ENCODE data around the gene DAPK3.
"Not testable (repeated sequence)": the region's sequence is repeated elsewhere in the genome, so short reads cannot be mapped to it uniquely, and the experiment has no call there.

DAPK3 gene

DNA sequence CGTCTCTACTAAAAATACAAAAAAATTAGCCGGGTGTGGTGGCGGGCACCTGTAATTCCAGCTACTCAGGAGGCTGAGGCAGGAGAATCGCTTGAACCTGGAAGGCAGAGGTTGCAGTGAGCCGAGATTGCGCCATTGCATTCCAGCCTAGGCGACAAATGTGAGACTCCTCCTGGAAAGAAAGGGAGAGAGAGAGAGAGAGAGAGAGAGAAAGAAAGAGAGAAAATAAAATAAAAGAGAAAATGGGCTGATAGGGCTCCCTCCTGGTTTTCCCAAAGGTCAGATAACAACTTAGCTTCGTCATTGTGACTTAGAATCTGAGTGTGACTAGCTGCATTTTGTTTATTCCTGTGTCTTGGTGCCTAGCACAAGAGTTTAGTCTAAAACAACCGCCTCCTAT, 34.5 kb upstream of the DAPK3 start:
- DNase-seq (ENCODE audit: low read depth in 2 of 2), result not testable (repeated sequence)

DNA sequence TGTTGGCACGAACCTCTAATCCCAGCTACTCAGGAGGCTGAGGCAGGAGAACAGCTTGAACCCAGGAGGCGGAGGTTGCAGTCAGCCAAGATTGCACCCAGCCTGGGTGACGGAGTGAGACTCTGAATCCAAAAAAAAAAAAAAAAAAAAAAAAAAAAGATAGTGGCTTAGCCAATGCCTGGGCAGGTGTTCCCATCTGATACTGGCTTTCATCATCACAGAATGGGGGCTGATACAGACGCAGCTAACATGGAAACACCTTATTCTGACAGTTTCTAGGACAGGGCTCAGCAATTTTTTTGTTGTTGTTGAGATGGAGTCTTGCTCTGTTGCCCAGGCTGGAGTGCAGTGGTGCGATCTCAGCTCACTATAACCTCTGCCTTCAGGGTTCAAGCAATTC, 29.9 kb upstream of the DAPK3 start:
- DNase-seq (ENCODE audit: low read depth in 2 of 2), result not testable (repeated sequence)

DNA sequence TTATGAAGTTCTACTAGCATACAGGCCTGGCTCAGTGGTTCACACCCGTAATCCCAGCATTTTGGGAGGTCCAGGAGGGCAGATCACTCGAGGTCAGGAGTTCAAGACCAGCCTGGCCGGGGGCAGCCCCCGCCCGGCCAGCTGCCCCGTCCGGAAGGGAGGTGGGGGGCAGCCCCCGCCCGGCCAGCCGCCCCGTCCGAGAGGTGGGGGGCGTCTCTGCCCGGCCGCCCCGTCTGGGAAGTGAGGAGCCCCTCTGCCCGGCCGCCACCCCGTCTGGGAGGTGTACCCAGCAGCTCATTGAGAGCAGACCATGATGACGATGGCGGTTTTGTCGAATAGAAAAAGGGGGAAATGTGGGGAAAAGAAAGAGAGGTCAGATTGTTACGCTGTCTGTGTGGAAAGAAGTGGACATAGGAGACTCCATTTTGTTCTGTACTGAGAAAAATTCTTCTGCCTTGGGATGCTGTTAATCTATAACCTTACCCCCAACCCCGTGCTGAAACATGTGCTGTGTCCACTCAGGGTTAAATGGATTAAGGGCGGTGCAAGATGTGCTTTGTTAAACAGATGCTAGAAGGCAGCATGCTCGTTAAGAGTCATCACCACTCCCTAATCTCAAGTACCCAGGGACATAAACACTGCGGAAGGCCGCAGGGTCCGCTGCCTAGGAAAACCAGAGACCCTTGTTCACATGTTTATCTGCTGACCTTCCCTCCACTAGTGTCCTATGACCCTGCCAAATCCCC, 27.9 kb upstream of the DAPK3 start:
- not testable (repeated sequence) for DNase-seq (ENCODE audit: low read depth in 2 of 2)

DNA sequence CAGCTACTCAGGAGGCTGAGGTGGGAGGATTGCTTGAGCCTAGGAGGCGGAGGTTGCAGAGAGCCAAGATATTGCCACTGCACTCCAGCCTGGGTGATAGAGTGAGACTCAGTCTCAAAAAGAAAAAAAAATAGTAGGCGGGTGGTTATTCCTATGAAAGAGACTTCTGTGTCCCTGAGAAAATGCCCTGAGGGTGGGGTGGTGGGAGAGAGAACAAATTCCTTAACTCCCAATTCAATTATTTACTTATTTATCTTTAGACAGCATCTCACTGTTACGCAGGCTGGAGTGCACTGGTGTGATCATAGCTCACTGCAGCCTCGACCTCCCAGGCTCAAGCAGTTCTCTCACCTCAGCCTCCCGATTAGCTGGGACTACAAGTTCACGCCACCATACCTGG, 24.7 kb upstream of the DAPK3 start:
- DNase-seq (ENCODE audit: low read depth in 2 of 2), result no peak

DNA sequence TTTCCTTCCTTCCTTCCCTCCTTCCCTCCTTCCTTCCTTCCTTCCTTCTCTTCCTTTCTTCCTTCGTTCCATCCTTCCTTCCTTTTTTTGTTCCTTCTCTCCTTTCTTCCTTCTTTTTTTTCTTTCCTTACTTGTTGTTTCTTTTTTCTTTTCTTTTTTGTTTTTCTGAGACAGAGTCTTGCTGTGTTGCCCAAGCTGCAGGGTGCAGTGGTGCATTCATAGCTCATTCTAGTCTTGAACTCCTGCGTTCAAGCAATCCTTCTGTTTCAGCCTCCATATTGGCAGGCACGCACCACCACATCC, 19.9 kb upstream of the DAPK3 start:
- DNase-seq (ENCODE audit: low read depth in 2 of 2), result no peak

DNA sequence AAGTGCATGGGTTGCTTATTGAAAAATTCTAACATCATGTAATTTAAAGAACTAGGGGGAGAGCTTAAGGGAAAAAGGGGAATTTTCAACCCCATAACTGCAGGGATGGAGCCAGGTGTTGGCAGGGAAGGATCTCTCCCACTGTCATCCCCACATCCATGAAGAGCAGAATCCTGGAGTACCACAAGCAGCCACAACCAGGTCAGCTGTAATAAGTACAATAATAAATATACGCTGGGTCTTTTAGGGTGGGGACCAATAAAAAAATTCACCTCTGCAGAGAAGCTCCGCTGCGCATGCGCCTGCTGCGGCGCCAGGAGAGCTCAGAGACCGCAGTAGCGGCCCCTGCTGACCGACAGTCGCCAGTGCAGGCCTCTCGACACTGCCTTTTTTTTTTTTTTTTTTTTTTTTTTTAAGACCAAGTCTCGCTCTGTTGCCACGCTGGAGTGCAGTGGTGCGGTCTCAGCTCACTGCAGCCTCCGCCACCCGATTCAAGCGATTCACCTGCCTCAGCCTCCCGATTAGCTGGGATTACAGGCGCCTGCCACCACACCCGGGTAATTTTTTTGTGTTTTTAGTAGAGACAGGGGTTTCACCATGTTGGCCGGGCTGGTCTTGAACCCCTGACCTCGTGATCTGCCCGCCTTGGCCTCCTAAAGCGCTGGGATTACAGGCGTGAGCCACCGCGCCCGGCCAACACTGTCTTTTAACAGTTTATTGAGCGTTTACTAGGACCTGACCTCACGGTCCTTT, 16.9 kb upstream of the DAPK3 start:
- peak; percentile 41 to 53 for DNase-seq (ENCODE audit: low read depth in 2 of 2)

DNA sequence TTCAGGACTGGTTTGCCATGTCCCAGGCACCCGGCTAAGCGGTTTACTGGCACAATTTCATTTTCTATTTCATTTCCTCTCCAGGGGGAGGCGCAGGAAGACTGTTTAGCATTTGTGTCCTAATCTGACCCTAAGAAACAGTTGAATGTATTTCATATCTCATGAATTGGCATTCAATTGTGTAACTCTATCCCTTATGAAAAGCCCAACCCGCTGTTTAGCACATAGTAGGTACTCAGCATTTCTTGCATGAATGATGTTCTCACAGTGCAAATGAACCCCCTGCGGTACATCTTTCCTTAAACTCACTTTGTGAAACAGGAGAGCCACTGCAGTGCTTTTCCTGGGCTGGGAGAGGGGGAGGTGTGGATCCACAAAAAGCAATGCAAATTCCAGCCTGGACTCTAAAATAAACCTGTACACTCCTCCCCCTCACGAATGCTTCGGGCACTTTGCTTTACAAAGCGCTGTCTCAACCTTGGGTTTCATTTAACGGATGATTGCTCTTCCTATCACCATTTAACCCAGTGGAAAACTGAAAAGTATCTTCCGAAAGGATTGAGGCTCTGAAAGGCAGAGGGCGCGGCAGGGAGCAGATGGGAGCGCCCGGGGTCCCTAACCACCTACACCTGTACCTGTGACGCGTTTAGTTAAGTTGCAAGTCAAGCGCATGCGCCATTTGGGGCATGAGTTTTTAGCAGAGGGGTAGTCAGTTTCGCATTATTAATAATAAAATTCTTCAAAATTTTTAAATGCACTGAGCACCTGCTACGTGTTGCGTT, 15.6 kb upstream of the DAPK3 start:
- DNase-seq (ENCODE audit: low read depth in 2 of 2), result peak; percentile 46 to 52

DNA sequence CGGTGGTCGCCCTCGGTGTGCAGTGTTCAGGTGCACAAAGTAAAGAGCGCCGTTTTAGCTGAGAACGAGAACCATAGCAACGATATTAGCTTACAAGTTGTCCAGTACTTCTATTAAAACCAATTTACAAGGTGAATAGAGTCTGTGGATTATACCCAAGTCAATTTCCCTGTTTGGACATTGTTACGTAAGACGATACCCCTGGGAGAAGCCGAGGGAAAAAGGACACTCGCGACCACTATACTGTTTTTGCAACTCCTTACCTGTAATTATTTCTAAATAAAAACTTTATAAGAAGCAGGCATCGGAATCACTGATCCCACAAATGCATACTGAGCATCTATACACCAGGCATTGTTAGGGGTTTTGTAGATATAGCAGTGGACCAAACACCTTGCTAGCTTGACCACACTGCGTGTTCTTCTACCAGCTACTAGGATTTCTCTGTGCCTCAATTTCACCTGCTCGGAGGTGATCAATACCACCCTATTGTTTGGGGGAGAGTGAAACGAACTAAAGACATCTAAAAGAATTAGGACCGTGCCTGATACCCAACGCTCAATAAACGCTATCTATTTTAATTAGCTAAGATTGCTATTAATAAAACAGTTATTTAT, 14.9 kb upstream of the DAPK3 start:
- DNase-seq (ENCODE audit: low read depth in 2 of 2), result no peak

DNA sequence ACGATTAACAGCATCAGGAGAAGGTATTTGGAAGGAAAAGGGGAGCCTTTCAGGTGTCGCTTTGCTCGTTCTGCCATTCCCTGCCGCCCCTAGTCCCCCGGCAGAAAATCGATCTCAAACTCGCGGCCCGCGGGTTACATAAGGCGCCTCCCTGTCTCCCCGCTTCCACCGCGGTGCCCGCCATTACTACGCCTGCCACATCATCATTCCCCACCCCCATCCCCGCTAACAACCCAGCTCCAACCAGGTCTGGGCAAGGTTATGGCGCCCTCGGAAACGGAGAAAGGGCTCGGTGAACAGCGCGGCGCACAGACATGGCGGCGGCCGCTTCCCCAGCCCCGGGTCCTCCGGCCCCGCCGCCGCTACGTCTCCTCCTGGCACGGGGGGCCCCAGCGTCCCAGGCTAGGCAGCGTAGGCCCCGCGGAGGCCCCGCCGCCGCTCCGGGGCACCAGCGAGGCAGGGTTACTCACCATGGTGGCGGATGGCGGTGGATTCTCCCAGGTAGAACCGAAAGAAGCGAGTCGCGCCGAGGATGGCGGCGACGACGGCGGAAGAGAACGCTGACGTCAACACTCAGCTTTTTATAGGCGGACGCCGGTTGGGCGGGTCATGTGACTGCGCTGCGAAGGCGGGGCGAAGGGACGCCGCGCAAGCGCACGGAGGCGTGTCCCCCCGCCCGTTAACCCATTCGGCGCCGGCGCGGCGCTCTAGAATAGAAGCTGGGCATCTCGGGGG, 14.2 kb upstream of the DAPK3 start, which contains the start of gene EEF2:
TSS of gene EEF2 (minus strand) at position 556 of the 735 bp plus-strand sequence. CDS start at position 473, 83 bp downstream.
- peak; percentile 74 to 75 for DNase-seq (ENCODE audit: low read depth in 2 of 2)

DNA sequence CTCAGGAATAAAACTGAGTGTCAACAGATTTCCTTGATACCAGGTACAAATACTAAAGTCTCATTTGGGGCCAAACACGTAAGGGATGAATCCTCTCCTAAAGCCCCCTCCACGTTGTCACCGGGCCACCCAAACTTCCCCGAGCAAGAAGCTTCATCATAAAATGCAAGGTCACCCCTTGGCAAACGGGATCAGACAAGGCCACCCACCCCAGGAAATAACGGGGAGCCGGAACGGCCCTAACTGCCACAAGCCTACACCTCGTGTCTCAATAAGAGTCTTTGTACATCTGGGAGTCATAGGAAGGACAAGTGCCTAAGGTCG, 13.6 kb upstream of the DAPK3 start:
- no peak for DNase-seq (ENCODE audit: low read depth in 2 of 2)

DNA sequence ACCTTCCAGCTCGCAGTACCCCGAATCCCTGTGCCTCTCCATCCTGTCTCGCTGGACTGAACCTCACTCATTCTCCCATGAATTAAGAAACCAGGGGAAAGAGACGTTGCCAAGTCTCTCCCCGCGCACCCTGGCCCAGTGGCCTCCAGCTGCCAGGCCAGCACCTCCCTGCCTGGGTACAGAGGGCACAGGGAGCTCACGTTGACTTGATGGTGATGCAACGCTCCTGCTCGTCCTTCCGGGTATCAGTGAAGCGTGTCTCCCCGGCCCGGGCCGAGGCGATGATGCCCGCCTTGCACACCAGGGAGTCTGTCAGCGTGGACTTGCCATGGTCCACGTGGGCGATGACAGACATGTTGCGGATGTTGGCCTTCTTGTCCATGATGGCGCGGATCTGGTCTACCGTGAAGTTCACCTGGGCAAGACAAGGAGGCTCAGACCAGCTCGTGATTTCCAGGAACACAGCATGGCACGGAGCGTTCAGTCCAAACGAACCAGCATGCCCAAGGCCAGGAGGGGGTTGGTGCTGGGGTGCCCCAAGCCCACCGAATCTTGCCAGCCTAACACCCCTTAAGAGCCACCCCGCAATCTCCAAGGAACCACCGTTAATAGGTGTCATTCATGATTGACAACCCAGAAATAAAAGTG, 13.2 kb upstream of the DAPK3 start:
- DNase-seq (ENCODE audit: low read depth in 2 of 2), result no peak

DNA sequence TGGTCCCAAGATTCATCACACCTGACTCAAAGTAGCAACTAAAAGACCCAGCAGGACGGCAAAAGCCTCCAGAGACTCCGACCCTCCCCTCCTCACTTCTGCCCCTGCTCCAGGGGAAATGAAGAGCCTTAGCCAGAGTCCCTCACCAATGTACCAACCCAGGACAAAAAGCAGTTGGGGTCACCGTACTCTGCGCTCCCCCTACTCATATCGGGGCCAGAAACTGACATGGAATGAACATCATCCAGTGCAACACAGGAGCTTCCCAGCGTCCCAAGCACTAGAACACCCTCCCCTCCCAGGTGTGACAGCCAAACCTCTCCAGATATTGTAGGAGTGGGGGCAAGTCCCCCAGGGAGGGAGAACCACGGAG, 12.6 kb upstream of the DAPK3 start:
- no peak for DNase-seq (ENCODE audit: low read depth in 2 of 2)

DNA sequence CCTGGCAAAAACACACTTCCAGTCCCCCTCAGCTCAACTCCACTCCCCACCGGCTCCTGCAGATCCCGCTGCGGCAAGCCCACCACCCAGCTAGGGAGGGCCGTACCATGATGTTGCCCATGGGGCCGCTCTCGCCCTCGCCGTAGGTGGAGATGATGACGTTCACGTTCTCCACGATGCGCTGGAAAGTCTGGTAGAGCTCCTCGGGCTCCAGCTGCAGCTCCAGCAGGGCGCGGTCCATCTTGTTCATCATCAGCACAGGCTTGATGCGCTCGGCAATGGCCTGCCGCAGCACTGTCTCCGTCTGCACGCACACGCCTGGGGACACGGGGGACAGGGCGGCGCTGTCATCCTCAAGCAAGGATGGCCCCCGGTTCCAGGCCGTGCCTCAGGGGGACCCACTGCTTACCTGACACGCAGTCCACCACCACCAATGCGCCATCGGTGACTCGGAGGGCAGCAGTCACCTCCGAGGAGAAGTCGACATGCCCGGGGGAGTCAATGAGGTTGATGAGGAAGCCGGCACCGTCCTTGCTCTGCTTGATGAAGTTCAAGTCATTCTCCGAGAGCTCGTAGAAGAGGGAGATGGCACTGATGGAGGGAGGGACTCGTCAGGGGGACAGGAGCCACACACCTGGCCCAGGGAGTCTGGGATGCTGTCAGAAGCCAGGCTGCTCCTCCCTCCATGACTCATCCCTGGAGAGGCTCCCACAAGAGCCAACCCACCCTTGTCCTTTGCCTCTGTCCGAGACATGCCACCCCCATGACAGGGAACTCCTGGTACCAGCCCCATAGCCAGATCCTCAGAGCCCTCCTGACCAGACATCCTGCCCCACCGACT, 12.0 kb upstream of the DAPK3 start:
- no peak for DNase-seq (ENCODE audit: low read depth in 2 of 2)

DNA sequence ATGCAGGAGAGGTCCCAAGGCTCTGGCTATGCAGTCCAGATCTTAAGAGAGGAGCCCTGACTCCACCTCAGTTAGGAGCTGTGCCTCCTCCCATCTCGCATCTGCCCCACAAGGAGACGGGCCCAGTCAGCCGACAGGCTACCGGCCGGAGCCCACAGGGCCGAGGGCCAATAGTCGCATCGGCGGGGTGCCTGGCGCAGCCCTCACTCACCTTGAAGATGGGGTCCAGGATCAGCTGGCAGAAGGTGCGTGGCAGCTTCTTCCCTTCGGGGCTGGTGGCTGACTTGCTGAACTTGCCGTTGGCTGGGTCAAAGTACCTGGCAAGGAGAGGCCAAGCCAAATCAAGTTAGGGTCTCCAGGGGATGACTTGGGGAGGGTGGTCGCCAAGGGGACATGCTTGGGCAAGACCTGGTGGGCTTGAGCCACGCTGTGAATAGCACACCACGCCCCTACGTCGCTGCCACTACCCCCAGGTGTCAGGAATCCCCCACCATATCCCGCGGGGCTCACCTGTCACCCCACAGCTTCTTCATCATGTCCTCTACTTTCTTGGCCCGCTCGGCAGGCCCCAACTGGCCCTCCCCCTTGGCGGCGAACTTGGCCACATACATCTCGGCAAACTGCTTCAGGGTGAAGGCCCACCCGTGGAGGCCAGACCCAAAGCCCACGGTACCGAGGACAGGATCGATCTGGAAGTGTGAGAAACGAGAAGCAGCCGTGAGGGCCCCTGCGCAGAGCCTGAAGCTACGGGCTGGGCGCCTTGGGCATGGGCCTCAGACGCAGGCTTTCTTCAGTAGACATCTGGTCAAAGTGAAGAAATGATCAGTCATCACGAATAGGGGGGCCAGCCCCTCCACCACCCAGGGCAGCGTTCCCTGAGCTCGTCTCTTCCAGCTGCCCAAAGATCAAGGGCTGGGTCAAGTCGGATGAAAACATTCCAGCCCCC, 11.1 kb upstream of the DAPK3 start:
- DNase-seq (ENCODE audit: low read depth in 2 of 2), result no peak

DNA sequence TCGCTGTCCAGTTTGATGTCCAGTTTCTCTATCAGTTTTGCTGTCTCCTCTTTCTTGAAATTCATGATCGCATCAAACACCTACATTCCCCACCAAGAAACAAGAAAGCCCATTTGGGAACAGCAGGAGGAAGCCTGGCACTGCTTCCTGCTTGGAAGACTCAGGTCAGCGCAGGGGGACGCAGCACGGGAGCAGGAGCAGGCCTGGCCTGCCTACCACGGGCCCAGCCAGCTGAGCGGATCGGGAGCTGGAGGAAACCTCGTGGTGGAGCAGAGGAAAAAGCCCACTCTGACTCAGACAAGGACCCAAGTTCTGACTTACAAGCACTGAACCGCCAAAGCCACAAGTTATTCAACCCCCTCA, 10.5 kb upstream of the DAPK3 start:
- DNase-seq (ENCODE audit: low read depth in 2 of 2), result no peak

DNA sequence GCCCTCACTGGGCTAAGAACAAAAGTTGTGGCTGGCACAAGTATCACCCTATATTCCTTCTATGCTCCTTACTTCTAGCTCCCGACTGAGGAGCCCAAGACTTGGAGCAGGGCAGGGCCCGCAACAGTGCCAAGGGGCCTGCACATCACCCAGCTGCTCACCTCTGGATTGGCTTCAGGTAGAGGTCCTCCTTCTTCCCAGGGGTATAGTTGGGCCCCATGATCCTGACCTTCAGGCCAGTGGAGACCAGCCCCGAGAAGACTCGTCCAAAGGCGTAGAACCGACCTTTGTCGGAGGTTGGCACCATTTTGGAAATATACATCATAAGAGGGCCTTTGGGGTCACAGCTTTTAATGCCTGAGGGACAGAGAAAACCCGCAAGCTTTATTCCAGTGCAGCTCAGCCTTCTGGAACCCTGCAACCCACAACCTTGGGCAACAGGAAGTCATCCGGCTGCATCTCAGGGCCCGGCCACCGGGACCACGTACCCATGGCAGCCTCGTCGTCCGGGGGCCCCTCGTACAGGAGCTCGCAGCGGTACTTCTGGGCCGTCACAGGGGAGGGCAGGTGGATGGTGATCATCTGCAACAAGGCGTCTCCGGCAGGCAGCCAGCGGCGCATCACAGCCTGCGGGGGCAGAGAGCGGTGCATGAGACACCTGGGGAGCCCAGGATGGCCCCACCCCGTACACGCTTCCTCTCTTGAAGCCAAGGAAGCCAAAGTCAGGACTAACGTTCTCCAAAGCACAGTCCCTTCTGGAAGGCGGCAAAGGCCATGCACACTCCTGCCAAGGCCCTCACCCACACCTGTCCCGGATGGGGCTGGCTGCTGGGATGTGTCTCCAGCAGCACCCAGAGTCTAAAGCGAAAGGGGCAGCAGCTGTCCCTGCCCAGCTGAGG, 9.7 kb upstream of the DAPK3 start:
- no peak for DNase-seq (ENCODE audit: low read depth in 2 of 2)

DNA sequence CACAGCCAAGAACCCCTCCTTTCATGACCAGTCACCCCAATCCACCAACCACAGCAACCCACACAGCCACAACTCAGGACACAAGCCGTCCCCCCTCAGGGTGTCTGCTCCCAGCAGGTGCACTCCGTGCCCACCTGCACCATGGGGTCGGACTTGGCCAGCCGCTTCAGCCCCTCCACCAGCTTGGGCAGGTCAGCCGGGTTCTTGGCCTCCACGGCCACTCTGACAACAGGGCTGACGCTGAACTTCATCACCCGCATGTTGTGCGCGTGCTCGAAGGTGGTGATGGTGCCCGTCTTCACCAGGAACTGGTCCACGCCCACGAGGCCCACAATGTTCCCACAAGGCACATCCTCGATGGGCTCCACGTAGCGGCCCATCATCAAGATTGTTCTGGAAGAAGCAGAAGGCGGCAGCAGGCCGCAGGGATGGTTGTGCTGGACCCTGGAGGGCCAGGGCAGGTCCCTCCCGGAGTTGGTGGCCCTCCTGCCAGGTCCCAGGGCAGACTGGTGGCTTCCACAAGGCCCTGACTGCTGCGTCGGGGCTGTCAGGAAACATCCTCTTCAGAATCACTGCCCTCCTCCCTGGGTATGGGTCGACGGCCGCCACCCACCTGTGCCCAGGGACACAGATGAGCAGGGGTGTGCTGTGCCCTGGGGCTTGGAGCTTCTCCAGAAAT, 8.9 kb upstream of the DAPK3 start:
- DNase-seq (ENCODE audit: low read depth in 2 of 2), result no peak

DNA sequence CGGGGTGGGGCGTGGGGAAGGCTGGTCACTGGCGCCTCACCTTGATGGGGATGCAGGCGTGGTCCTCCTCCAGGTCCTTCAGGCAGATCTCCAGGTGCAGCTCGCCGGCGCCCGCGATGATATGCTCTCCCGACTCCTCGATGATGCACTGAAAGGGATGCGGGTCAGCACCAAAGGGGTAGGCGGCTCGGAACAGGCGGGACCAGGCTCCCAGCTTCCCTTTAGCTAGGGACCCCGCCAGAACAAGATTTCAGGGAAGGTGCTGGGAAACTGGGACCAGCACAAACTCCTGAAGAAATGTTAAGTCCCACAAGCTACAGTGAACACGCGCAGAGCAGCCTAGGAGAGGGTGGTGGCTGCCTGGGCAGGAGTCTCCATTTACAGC, 8.4 kb upstream of the DAPK3 start:
- DNase-seq (ENCODE audit: low read depth in 2 of 2), result no peak

Measured in fibroblast of skin of left biceps (primary cell).